ENCODE measurements around the gene SH3BP5.

SH3BP5 gene

DNA sequence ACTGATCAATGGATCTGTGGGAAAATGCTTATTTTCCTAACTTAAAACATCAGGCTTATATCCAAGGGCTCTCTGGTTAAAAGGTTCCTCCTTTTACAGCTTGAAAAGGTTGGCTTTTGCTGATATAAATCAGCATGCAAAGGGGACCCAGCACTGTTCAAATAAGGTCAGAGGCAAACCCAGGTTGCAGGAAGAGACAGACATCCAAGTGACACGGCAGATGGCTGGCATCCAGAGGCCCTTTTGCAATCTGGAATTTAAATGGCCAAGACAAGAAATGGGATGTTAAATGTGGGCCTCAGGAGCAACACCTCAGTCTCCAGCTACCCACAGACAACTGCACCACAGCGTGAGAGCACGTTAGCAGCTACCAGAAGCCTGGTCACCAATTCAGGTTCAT is 6.3 kb downstream of the SH3BP5 start:
- TF ChIP-seq EZH2phosphoT487 (IDR thresholded peaks at IDR 0.05; ENCODE audit: low read length) (no peak), EZH2 (optimal IDR thresholded peaks at IDR 0.05; ENCODE audit: low read depth, low read length) (no peak)
- TF ChIP-seq, protein P1, sequence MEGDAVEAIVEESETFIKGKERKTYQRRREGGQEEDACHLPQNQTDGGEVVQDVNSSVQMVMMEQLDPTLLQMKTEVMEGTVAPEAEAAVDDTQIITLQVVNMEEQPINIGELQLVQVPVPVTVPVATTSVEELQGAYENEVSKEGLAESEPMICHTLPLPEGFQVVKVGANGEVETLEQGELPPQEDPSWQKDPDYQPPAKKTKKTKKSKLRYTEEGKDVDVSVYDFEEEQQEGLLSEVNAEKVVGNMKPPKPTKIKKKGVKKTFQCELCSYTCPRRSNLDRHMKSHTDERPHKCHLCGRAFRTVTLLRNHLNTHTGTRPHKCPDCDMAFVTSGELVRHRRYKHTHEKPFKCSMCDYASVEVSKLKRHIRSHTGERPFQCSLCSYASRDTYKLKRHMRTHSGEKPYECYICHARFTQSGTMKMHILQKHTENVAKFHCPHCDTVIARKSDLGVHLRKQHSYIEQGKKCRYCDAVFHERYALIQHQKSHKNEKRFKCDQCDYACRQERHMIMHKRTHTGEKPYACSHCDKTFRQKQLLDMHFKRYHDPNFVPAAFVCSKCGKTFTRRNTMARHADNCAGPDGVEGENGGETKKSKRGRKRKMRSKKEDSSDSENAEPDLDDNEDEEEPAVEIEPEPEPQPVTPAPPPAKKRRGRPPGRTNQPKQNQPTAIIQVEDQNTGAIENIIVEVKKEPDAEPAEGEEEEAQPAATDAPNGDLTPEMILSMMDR (IDR thresholded peaks at IDR 0.05; ENCODE audit: low read length) = no peak
- Histone ChIP-seq H3K27ac (ENCODE audit: low read length) (no peak overlapping the region), H3K27me3 (replicated peaks; ENCODE audit: insufficient read depth, low read length) (no peaks in the 10 kb centered on the region), H3K9me3 (replicated peaks; ENCODE audit: insufficient read depth, low read length) (no peaks in the 10 kb centered on the region), H3K4me2 (ENCODE audit: low read depth, low read length) (no peak overlapping the region), H3K9me2 (replicated peaks; ENCODE audit: insufficient read depth, low read length) (no peaks in the 10 kb centered on the region), H3K79me2 (ENCODE audit: low read length) (no peaks in the 10 kb centered on the region), H3F3A (ENCODE audit: insufficient read depth, low read length) (peaks cover 16% of the 10 kb centered on the region; the same call in 1 of the 2 replicates), H3K36me3 (replicated peaks; ENCODE audit: insufficient read depth, low read length) (no peaks in the 10 kb centered on the region), H3K9ac (ENCODE audit: low read length) (no peak overlapping the region), H4K20me1 (ENCODE audit: insufficient read depth, low read length) (no peaks in the 10 kb centered on the region), H3K4me3 (ENCODE audit: low read length) (no peak overlapping the region), H3K4me1 (ENCODE audit: low read length) (peaks cover 19% of the 10 kb centered on the region), H2AFZ (ENCODE audit: low read length) (no peak overlapping the region)
- no peak for DNase-seq

DNA sequence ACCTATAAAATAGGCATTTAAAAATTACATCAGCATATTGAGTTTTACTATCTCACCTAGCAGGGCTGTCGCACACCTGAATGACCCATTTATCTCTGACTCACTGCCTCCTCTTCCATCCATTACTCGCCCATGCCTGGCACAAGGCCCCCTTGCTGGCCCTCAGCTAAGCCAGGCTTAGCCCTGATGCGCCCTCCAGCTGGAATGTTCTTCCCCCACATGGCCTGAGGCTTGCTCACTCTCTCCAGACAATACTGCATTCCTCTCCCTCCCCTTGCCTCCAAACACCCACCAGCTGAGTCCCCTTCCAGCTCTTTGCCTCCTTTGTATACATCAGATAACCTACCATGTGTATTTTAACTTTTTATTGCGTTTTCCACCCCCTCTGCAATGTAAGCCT is 7.2 kb downstream of the SH3BP5 start:
- Histone ChIP-seq H3K4me3 (ENCODE audit: low read length) (no peak overlapping the region), H3K9me2 (replicated peaks; ENCODE audit: insufficient read depth, low read length) (no peaks in the 10 kb centered on the region), H3K4me2 (ENCODE audit: low read depth, low read length) (no peak overlapping the region)

DNA sequence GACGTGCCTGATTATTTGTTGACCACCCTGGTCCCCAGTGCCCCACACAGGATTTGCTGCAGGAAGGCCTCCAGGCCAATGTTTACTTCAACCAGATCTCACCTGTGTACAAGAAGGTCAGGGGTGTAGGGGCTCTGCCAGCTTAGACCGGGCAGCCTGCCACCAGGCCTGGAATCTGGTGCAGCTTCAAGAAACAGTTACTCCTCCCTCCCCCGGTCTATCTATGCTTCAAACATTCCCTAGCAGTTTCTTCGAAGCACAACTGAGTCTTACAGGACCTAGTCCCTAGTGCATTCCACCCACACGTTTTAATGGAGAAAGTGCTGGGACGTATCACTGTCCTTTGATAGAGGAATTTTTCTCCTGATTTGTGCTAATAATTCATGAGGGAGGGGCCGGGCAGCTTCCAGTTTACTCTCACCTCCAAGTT is 8.0 kb downstream of the SH3BP5 start:
- no peak for DNase-seq
- Histone ChIP-seq H3K36me3 (replicated peaks; ENCODE audit: insufficient read depth, low read length) (no peaks in the 10 kb centered on the region), H2AFZ (ENCODE audit: low read length) (no peak overlapping the region), H3K9me2 (replicated peaks; ENCODE audit: insufficient read depth, low read length) (no peaks in the 10 kb centered on the region), H3K4me3 (ENCODE audit: low read length) (no peak overlapping the region), H3F3A (ENCODE audit: insufficient read depth, low read length) (peaks cover 16% of the 10 kb centered on the region; the same call in 1 of the 2 replicates), H3K4me1 (ENCODE audit: low read length) (peaks cover 19% of the 10 kb centered on the region), H3K9me3 (replicated peaks; ENCODE audit: insufficient read depth, low read length) (no peaks in the 10 kb centered on the region), H3K27ac (ENCODE audit: low read length) (no peak overlapping the region), H3K79me2 (ENCODE audit: low read length) (no peaks in the 10 kb centered on the region), H3K4me2 (ENCODE audit: low read depth, low read length) (no peak overlapping the region), H3K27me3 (replicated peaks; ENCODE audit: insufficient read depth, low read length) (no peaks in the 10 kb centered on the region), H4K20me1 (ENCODE audit: insufficient read depth, low read length) (no peaks in the 10 kb centered on the region), H3K9ac (ENCODE audit: low read length) (no peak overlapping the region)
- TF ChIP-seq, protein P1 (IDR thresholded peaks at IDR 0.05; ENCODE audit: low read length) = no peak
- TF ChIP-seq EZH2phosphoT487 (IDR thresholded peaks at IDR 0.05; ENCODE audit: low read length) (no peak), EZH2 (optimal IDR thresholded peaks at IDR 0.05; ENCODE audit: low read depth, low read length) (no peak)

More for the DNA sequence above, 7.2 kb downstream of the SH3BP5 start:
- H3K4me1 ChIP-seq (ENCODE audit: low read length) = peaks cover 19% of the 10 kb centered on the region
- H3K9ac ChIP-seq (ENCODE audit: low read length) = no peak overlapping the region
- H3K79me2 ChIP-seq (ENCODE audit: low read length) = no peaks in the 10 kb centered on the region
- no peaks in the 10 kb centered on the region for H3K9me3 ChIP-seq (replicated peaks; ENCODE audit: insufficient read depth, low read length)
- no peaks in the 10 kb centered on the region for H3K36me3 ChIP-seq (replicated peaks; ENCODE audit: insufficient read depth, low read length)
- no peak overlapping the region for H2AFZ ChIP-seq (ENCODE audit: low read length)
- H3K27me3 ChIP-seq (replicated peaks; ENCODE audit: insufficient read depth, low read length) = no peaks in the 10 kb centered on the region
- H3F3A ChIP-seq (ENCODE audit: insufficient read depth, low read length) = peaks cover 16% of the 10 kb centered on the region; the same call in 1 of the 2 replicates
- TF ChIP-seq EZH2 (optimal IDR thresholded peaks at IDR 0.05; ENCODE audit: low read depth, low read length) = no peak
- TF ChIP-seq, protein P1 (IDR thresholded peaks at IDR 0.05; ENCODE audit: low read length) = no peak
- no peaks in the 10 kb centered on the region for H4K20me1 ChIP-seq (ENCODE audit: insufficient read depth, low read length)
- no peak for DNase-seq
- H3K27ac ChIP-seq (ENCODE audit: low read length) = no peak overlapping the region
